DND-41 (cell line): ENCODE data around the gene GPR135.
A peak's percentile ranks its signal among the peaks of the same experiment; 100 is the strongest.

ENCODE experiments used
- ATAC-seq: fragments of 200-7000 bp; cut with Tn5 transposase; 3 replicates; pipeline ENCODE4 v1.9.1; 2021; ENCODE audit warnings: low read depth; ENCODE audit not compliant: insufficient read depth
- DNase-seq: peaks from one replicate; pipeline ENCODE4 v3.0.0-alpha.2; 2020
- H2AFZ ChIP-seq: 2 replicates; pipeline ENCODE4 v1.6.0; 2012; ENCODE audit warnings: low read depth, low read length
- H3K27ac ChIP-seq: 2 replicates; pipeline ENCODE4 v1.5.1; 2012; ENCODE audit warnings: low read length, inconsistent platforms
- H3K27me3 ChIP-seq: fragments of 200-600 bp; sonication (generic); 2 replicates; pipeline ENCODE4 v1.6.0; 2012; ENCODE audit warnings: low read length, mild to moderate bottlenecking, inconsistent platforms; ENCODE audit not compliant: insufficient read depth, poor library complexity
- H3K36me3 ChIP-seq: 2 replicates; pipeline ENCODE4 v1.5.1; 2012; ENCODE audit warnings: low read length, inconsistent platforms; ENCODE audit not compliant: insufficient read depth
- H3K4me1 ChIP-seq: 2 replicates; pipeline ENCODE4 v1.5.1; 2012; ENCODE audit warnings: mild to moderate bottlenecking, low read length; ENCODE audit not compliant: insufficient read depth
- H3K4me2 ChIP-seq: 2 replicates; pipeline ENCODE4 v1.6.0; 2012; ENCODE audit warnings: mild to moderate bottlenecking, moderate library complexity, low read length, inconsistent platforms; ENCODE audit not compliant: insufficient read depth
- H3K4me3 ChIP-seq, 2 experiments: fragments of 200-600 bp in 1 of 2; shearing (Covaris generic) in 1 of 2; 2 replicates each; pipeline ENCODE4 v1.5.1; 2012 to 2016; ENCODE audit warnings: inconsistent platforms in 2 of 2, low read length in 2 of 2, mild to moderate bottlenecking in 2 of 2, low read depth in 1 of 2, moderate library complexity in 1 of 2
- H3K79me2 ChIP-seq: 2 replicates; pipeline ENCODE4 v1.6.0; 2012; ENCODE audit warnings: low read length, inconsistent platforms; ENCODE audit not compliant: insufficient read depth
- H3K9ac ChIP-seq: 2 replicates; pipeline ENCODE4 v1.6.0; 2012; ENCODE audit warnings: low read depth, mild to moderate bottlenecking, inconsistent platforms, low read length, moderate library complexity
- H3K9me3 ChIP-seq: 2 replicates; pipeline ENCODE4 v1.5.1; 2012; ENCODE audit warnings: low read length, moderate library complexity, mild to moderate bottlenecking, inconsistent platforms; ENCODE audit not compliant: insufficient read depth, severe bottlenecking
- H4K20me1 ChIP-seq: 2 replicates; pipeline ENCODE4 v1.6.0; 2012; ENCODE audit warnings: low read length; ENCODE audit not compliant: insufficient read depth
- CTCF ChIP-seq: IDR thresholded peaks from 2 replicates; pipeline ENCODE4 v1.5.1; 2012; ENCODE audit warnings: borderline replicate concordance, low read length, moderate library complexity, mild to moderate bottlenecking; ENCODE audit not compliant: poor library complexity, severe bottlenecking; ENCODE audit errors: extremely low read depth
- EZH2 ChIP-seq: IDR thresholded peaks from 3 replicates; pipeline ENCODE4 v1.6.1; 2012; ENCODE audit warnings: borderline replicate concordance, low read depth, mild to moderate bottlenecking, moderate library complexity, low read length, inconsistent platforms; ENCODE audit not compliant: severe bottlenecking

The GPR135 gene

GRCh38 chr14:59510001-59510400 is 44.8 kb upstream of the GPR135 start:
- Histone ChIP-seq H4K20me1 (no peaks in the 10 kb centered on the region), H3K27me3 (no peaks in the 10 kb centered on the region), H3K4me3 (no peak overlapping the region), H2AFZ (no peak overlapping the region), H3K9me3 (no peaks in the 10 kb centered on the region), H3K27ac (no peak overlapping the region), H3K36me3 (no peaks in the 10 kb centered on the region), H3K9ac (no peak overlapping the region), H3K4me2 (no peak overlapping the region), H3K79me2 (no peaks in the 10 kb centered on the region), H3K4me1 (peaks cover under 1% of the 10 kb centered on the region; the same call in 1 of the 2 replicates)
- DNase-seq (no peak), ATAC-seq (no peak)
- no peak for TF ChIP-seq EZH2

DNA sequence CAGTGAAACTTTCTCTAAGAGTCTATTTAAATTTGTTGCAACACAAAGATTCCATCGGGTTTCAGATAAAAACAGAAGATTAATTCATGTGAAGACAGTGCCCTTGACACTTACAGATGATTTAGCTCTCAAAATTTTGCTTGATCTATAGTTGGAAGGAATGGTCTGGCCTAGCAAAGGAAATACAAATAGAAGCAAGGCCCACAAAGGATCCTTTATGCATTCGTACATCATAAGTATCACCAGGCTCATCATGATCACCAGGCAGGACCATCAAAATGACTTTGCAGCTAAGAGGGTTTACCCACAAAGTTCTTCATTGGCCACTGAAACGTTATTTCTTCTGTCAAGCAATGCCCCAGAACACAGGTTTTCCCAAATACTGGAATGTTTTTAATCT is 43.9 kb upstream of the GPR135 start:
- Histone ChIP-seq H3K9me3 (no peaks in the 10 kb centered on the region), H3K36me3 (peaks cover 2% of the 10 kb centered on the region; the same call in 1 of the 2 replicates), H3K4me3 (no peak overlapping the region), H4K20me1 (no peaks in the 10 kb centered on the region), H3K9ac (no peak overlapping the region), H2AFZ (no peak overlapping the region), H3K79me2 (no peaks in the 10 kb centered on the region), H3K4me1 (peaks cover 8% of the 10 kb centered on the region; the same call in 1 of the 2 replicates), H3K4me2 (no peak overlapping the region), H3K27ac (no peak overlapping the region), H3K27me3 (no peaks in the 10 kb centered on the region)
- DNase-seq, result no peak
- no peak for ATAC-seq
- no peak for TF ChIP-seq CTCF
- TF ChIP-seq EZH2, result no peak

DNA sequence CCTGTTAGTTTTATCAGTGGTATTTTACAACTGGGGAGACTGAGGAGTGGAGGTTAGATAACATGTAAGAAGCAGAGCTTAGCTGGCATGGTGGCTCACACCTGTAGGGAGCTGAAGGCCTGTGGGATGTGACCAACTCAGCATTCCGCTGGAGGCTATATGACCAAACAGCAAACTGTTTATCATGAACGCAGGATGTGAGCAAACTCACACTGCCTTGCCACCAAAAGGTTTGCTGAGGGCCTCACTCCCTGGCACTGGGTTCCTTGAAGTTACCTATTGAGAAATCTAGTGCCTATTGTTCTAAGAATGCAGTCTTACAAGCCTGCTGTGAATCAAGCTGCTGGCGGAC is 42.5 kb upstream of the GPR135 start:
- Histone ChIP-seq H3K9me3 (no peaks in the 10 kb centered on the region), H3K4me2 (no peak overlapping the region), H3K4me3 (no peak overlapping the region), H3K27ac (no peak overlapping the region), H3K36me3 (peaks cover 12% of the 10 kb centered on the region; the same call in 1 of the 2 replicates), H3K4me1 (peaks cover 9% of the 10 kb centered on the region; the same call in 1 of the 2 replicates), H3K9ac (no peak overlapping the region), H3K27me3 (no peaks in the 10 kb centered on the region), H2AFZ (no peak overlapping the region), H4K20me1 (peaks cover 3% of the 10 kb centered on the region; the same call in 1 of the 2 replicates), H3K79me2 (no peaks in the 10 kb centered on the region)
- no peak for ATAC-seq
- no peak for TF ChIP-seq EZH2
- TF ChIP-seq CTCF, result no peak
- DNase-seq, result no peak

DNA sequence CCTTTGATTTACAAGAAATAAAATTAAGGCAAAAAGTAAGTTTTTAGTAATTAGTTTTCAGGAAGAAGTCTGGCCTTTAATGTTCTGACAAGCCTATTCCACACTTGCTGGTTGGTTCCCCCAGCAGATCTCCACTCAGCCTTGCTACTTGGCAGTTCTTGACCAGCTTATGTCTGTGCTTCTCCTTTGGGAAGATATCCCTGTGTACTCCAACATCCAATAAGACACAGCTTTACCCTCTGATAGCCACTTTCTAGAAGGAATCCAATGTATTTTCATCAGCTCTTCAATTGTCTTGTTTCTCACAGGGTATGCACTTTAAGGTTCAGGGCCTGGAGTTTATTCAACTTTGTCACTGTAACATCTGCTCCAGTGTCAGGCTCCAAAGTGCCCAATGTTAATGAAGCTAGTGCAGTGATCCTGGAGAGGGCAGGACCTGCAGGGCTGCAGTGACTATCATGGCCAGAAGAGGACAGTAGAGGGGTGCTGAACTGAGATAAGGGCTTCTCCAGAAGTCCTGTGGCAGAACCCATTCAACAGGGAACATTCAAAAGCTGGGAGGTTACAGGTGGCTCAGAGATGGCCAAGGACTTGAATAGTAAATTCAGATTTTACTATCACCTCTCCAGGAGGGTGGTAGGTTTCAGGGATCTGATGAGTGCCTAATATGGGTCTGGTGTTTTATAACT is 42.0 kb upstream of the GPR135 start:
- Histone ChIP-seq H3K27ac (no peak overlapping the region), H3K4me2 (no peak overlapping the region), H3K4me1 (peaks cover 9% of the 10 kb centered on the region; the same call in 1 of the 2 replicates), H3K9me3 (no peaks in the 10 kb centered on the region), H3K27me3 (no peaks in the 10 kb centered on the region), H4K20me1 (peaks cover 3% of the 10 kb centered on the region; the same call in 1 of the 2 replicates), H2AFZ (no peak overlapping the region), H3K79me2 (no peaks in the 10 kb centered on the region), H3K4me3 (no peak overlapping the region), H3K9ac (no peak overlapping the region), H3K36me3 (peaks cover 12% of the 10 kb centered on the region; the same call in 1 of the 2 replicates)
- DNase-seq, result peak; percentile 63
- ATAC-seq, result peak; percentile 83
- TF ChIP-seq CTCF, result peak; percentile 85
- TF ChIP-seq EZH2, result no peak
